B cell (primary cell): ENCODE data around the gene SLC35F3.

Experiments used
- EZH2 ChIP-seq: IDR thresholded peaks from 2 replicates; pipeline ENCODE4 v1.6.1; 2012; ENCODE audit warnings: borderline replicate concordance, low read depth, mild to moderate bottlenecking, moderate library complexity, low read length; ENCODE audit not compliant: insufficient read depth, poor library complexity, severe bottlenecking
- TF ChIP-seq, protein P1 (sequence below): fragments of 200-600 bp; IDR thresholded peaks from one replicate; pipeline ENCODE4 v1.8.0; 2022; ENCODE audit warnings: antibody characterized with exemption, mild to moderate bottlenecking

DNA sequence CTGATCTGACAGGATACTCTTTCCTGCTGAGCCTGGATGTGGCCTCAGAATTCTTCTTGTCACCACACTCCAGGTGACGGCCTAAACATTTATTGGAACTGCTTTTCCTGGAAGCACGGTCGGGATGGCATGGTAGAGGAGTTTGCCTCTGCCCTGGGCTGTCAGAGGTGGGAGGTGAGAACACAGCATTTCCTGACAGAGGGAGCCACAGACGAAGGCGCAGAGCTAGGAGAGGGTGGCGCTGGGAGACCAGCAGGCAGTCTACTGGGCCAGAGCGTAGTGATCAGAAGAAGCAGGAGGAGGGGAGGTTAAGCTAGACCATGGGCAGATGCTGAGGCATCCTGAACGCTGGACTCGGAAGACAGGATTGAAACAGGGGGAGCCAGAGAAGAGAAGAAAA lies 315.2 kb downstream of the SLC35F3 start:
- TF ChIP-seq, protein P1, sequence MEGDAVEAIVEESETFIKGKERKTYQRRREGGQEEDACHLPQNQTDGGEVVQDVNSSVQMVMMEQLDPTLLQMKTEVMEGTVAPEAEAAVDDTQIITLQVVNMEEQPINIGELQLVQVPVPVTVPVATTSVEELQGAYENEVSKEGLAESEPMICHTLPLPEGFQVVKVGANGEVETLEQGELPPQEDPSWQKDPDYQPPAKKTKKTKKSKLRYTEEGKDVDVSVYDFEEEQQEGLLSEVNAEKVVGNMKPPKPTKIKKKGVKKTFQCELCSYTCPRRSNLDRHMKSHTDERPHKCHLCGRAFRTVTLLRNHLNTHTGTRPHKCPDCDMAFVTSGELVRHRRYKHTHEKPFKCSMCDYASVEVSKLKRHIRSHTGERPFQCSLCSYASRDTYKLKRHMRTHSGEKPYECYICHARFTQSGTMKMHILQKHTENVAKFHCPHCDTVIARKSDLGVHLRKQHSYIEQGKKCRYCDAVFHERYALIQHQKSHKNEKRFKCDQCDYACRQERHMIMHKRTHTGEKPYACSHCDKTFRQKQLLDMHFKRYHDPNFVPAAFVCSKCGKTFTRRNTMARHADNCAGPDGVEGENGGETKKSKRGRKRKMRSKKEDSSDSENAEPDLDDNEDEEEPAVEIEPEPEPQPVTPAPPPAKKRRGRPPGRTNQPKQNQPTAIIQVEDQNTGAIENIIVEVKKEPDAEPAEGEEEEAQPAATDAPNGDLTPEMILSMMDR: no peak
- no peak for TF ChIP-seq EZH2
